Stimulated activated CD8-positive, alpha-beta memory T cell treated with anti-CD3 and anti-CD28 coated beads, Interleukin-15, amount 100 ng/mL, for 24 hours (primary cell): ENCODE measurements around the gene ETV6.

Experiments
- DNase-seq: peaks from one replicate; pipeline ENCODE4 v3.0.0-alpha.2; 2020; ENCODE audit warnings: low read depth

ETV6 gene

GRCh38 chr12:11778713-11779685, 129.5 kb downstream of the ETV6 start:
- DNase-seq, result no peak

DNA sequence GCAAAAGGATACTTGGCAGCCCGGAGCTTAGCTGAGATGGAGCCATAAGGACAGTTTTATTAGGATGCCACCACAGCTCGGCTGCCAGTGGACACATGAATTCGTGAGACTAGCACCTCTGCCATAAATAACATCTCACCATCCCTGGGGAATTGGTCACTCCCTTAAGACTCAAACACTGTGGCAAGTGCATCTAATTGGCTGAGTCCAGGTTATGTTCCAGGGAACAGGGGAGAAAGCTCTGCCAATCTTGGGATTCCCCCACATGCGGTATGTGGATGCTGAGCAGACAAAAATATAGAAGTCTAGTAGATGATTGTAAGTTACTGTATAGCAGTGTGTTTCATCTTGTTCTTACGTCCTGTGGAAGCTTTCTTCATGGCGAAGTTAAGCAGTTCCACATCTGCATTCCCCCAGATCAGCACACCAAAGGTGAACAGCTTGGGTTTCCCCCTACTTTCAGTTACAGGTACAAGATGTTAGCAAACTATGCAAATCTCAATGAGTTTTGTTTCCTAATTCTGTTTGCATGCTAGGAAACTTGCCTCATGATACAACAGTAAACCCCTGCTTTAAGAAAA, 131.1 kb downstream of the ETV6 start:
- no peak for DNase-seq

GRCh38 chr12:11782914-11783420, 133.5 kb downstream of the ETV6 start:
- no peak for DNase-seq

- no peak for DNase-seq
These were observed 136.2 kb downstream of the ETV6 start for GRCh38 chr12:11785712-11786111.

DNA sequence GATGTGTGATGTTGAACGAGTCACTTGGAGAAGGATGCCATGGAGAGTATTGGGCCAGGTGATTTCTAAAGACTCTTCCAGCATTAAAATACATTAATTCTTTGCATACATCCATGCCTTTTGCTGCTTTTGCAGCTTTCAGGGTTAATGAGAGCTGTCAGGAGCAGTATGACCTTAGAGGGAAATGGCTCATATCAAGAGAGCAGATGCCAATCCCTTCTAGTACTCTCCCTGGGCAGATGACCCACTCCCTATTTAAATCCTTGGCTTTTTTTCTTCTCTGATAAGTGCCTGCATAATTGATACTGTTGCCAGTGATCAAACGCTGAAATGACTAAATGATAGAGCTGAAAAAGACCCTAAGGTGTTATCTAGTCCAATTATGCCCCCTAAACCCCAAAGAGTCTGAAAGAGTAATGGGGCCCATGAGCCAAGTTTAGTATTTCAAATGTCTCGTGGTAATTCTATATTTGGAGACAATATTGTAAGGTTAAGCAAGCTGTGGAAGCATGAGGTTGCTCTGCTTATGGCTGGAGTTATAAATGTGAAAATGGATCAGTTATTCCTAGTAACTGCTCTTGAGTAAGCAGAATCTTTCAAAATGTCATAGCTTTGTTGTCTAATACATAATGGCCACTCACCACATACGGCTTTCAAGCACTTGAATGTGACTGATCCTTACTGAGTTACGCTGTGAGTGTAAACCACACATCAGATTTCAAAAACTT, 137.3 kb downstream of the ETV6 start:
- no peak for DNase-seq

DNA sequence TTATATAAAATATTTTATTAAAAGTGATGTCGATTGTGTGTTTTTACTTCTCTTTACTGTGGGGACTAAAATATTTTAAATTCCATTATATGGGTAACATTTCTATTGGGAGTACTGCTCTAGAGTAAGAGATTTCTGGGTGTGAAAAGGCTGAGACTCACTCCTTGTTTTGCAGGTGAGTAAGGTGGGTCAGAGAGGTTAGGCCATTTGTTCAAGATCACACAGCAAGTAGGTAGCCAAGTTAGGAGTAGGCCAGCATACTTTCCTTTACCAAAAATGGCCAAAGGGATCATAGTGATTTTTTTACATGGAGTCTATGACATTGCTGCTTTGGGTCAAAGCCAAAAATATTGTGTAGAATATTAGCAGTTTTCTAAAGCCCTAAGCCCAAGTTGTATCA, 138.0 kb downstream of the ETV6 start:
- DNase-seq, result no peak

DNA sequence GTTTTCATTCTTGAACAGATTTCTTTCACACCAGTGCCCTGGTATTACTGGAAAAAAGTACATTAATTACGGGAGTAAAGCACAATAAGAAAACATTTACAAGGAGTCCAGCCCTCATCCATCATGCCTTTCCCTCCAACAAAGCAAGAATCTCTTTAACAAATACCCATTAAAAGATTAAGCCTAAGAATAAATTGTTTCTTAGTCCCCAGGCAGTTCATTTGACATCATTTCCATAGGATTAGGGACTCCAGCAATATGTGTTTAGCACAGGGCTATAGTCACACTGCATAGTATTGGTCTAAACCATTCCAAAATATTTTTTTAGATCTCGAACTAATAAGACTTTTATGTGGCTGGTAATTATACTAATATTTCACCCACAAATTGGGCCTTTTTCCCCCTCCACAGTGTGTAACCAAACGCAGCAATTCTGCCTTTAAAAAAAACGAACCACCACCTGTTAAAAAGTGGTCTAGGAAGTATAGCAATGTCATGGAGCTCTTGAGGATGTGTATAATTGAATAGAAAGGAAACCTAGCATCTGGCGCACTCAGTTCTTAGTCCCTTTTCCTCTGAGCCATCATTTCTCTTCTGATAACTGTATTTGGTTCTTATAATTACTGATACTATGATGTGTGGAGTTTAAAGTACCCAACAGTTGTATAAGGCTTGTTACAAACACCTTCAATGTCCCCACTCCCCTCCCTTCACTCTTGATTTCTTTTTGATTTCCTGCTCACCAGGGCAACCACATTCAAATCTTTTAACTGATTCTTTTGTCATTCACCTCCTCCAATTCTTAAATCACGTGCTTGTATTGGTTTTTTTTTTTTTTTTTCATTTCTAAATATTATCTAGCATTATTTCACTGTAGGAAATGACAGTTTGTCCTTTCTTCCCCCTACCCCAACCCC, 138.7 kb downstream of the ETV6 start:
- no peak for DNase-seq

GRCh38 chr12:11793921-11794710, 144.6 kb downstream of the ETV6 start:
- no peak for DNase-seq

DNA sequence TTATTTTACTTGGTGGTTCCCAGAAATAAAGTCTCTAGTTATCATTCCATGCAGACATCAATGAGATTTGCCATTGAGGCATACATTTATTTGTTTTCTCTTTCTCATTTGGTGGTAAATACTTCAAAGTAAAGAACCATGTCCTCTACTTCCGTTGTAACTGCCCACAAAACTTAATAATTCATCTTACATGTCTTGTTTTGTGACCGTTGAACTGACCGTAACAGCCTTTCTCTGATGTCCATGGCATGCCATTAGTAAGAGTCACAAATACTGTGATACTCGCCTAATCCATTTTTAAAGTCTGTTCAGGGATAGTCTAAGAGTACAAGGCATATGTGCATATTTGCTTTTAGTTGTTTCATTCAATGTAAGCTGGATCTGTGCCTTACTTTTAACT, 145.3 kb downstream of the ETV6 start:
- DNase-seq, result no peak

DNA sequence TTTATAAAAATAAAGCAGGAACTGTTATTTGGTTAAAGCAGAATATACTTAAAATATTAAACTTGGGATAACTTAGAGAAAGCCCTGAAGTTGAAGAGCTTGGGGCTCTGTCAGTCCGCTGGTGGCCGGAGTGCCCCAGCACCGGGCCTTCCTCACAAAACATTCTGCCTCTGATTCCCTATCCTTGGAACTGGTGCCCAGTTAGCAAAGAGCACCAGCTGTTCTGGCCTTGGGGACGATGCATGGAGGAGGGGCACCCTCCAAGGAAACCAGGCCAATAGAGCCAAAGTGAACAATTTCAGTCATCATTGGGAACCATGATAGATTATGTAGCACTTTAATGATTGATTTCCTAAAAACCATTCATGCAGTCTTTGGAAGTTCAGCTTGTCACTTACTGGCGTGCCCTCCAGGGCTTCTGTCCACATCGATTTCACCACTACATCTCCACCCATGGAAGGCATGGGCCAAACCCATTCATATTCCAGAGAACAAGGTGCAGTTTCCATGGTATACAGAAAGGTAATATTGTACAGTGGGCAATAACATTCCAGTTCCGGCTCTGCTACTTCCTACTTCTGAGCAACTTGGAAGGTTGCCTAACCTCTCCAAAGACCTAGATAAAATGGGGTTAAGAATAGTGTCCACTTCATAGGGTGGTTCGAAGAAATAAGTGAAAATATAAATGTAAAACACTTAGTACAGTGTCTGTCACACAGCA, 145.9 kb downstream of the ETV6 start:
- DNase-seq, result no peak

DNA sequence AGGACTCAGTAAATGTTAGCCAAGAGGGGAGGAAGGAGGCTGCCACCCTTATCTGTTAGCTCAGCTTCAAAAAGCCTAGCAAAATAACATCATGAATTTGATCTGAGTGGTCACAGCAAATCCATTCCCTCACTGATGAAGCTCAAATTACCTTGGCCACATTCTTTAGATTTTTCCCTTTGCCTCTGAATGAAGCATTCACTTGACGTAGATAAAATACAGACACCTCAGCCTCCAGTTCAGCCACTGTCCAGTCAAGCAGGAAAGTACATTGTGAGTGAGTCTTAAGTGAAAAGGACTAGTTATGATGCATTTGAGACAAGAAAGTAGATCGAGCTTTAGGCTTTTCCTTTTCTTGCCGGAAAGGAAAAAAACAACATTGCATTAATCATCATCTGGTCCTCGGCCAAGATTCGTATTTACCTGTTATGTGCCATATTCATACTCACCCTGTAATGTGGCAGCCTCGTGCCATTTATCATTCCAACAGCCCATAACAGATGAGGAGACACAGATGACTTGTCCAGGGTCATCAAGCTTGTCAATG, 146.5 kb downstream of the ETV6 start:
- no peak for DNase-seq

- no peak for DNase-seq
These were observed 147.9 kb downstream of the ETV6 start for GRCh38 chr12:11797317-11797913.

GRCh38 chr12:11798006-11798708, 148.7 kb downstream of the ETV6 start:
- no peak for DNase-seq

DNA sequence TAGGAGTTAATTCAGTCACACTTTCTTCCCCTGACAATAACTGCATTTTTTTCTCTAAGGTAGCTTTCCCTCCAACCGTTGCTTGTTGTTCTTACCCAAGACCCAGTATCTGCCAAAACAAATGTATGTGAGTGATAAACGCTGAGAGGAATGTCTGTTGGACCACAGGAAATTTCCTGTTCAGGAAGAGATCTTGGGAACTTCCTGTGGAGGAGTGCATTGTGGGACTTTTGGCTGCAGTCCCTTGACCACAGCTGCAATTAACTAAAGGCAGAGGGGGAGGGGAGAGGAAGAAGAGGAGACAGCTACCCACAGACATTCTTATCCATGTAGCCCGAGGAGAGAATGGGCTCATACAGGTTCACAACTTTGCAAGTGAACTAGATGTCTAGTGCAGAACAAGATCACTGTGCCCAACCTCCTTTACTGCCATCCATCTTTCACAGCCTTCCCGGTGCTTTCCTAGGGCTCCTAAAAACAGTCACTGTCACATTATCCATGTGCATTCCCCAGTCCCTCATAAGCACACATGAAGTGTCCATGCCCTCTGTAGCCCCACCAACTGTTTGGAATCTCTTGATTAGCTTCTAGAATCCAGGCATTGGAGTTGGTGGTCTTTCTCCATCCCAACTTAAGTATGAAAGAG, 149.5 kb downstream of the ETV6 start:
- DNase-seq, result no peak

- no peak for DNase-seq
These were observed 150.0 kb downstream of the ETV6 start for GRCh38 chr12:11799502-11799873.

GRCh38 chr12:11801643-11802042, 152.2 kb downstream of the ETV6 start:
- DNase-seq, result no peak

DNA sequence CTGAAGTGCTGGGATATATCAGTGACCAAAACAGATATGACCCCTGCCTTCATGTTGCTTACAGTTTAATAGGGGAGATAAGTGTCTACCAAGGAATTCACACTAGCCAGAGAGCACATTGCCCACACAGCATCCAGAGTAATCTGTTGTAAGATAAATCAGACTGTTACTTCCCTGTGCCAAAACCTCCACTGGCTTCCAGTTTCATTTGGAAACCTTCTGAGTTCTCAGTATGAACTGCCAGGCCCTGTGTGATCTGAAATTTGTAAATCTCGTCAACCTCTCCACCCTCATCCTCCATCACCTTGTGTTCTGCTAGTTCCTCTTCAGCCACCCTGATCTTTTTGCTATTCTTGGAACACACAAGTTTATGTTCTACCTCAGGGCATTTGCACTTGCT, 154.7 kb downstream of the ETV6 start:
- DNase-seq, result no peak

GRCh38 chr12:11805043-11805442, 155.6 kb downstream of the ETV6 start:
- DNase-seq, result no peak
